A549 (cell line): Measurements from ENCODE around the gene ITGB1.
A peak's percentile ranks its signal among the peaks of the same experiment; 100 is the strongest.

Source experiments
- CTCF ChIP-seq: fragments of >200 bp; sonication (Bioruptor Twin); formaldehyde crosslinking; IDR thresholded peaks from 3 replicates; pipeline ENCODE4 v1.5.1; 2016
- FOSL2 ChIP-seq, 2 experiments: fragments of 450-650 bp in 1 of 2; fragments of >200 bp in 1 of 2; sonication (Bioruptor Twin) in 1 of 2; formaldehyde crosslinking; IDR thresholded peaks; 2 replicates each; pipeline versions ENCODE4 v1.5.0 to v1.6.1; 2016 to 2020; ENCODE audit warnings: mild to moderate bottlenecking in 1 of 2, moderate library complexity in 1 of 2
- HOXA7 ChIP-seq: fragments of 250-450 bp; sonication (Bioruptor Pico); IDR thresholded peaks from 2 replicates; pipeline ENCODE4 v1.5.0; 2020; ENCODE audit warnings: mild to moderate bottlenecking, moderate library complexity
- HOXB13 ChIP-seq: fragments of 250-450 bp; sonication (Bioruptor Pico); IDR thresholded peaks from 2 replicates; pipeline ENCODE4 v1.5.0; 2020; ENCODE audit warnings: low read depth, mild to moderate bottlenecking, moderate library complexity
- NPAS2 ChIP-seq: fragments of 250-450 bp; sonication (Bioruptor Pico); IDR thresholded peaks from 2 replicates; pipeline ENCODE4 v1.8.0; 2022; ENCODE audit warnings: mild to moderate bottlenecking, moderate library complexity, borderline replicate concordance

DNA sequence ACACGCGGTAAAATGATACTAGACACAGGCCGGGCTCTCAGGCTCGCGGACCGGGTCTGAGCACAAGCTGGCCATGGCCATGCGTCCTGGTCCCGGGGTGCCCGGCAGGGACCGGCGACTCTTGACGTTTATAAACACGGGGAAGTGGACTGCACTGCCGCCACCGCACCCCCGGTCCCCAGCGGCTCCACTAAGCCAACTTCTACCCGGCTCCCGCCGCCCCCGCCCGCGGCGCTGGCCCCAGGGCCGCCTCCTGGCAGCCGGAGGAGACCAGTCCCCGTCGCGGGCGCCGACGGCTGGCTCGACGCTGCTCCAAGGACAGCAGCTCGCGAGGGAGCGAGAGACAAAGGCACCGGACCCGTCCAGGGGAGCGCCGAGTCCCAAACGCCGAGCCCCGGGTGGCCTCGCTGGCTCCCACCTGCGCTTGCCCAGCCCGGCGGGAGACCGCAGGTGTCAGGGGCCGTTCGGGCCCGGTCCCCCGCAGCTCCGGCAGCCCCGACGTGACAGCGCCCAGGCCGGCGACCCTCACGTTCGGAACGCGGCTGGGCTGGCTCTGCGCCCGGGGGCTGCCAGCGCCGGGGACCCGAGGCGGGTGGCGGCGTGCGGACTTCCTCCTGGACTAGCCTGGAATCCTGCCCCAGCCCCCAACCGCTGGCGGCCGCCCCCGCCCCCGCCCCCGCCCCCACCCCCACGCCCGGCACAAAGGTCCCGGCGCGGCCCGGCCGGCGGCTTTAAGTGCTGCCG is 517 bp downstream of the ITGB1 start:
- no peak for TF ChIP-seq FOSL2 (IDR thresholded peaks at IDR 0.05)
- no peak for TF ChIP-seq FOSL2 (CRISPR knock-in tag; IDR thresholded peaks at IDR 0.05)
- 0 out of 2 replicates have a peak, but pooled peaks have one; percentile 33 for TF ChIP-seq HOXB13 (CRISPR knock-in tag)
- TF ChIP-seq CTCF: no peak
- TF ChIP-seq HOXA7: no peak
- TF ChIP-seq NPAS2: no peak
